HEK293 (cell line): ENCODE results near the gene PCBP3.
A peak's percentile ranks its signal among the peaks of the same experiment; 100 is the strongest.

Experiments used
- CTCF ChIA-PET: fragments of 350-600 bp; formaldehyde crosslinking; extraction: SDS; loops from one replicate; lab custom pipeline; 2021; ENCODE audit warnings: antibody characterized with exemption; lab: Yijun Ruan, JAX
- POLR2A ChIA-PET: fragments of 300-600 bp; formaldehyde crosslinking; extraction: SDS; loops from one replicate; lab custom pipeline; 2020; ENCODE audit warnings: antibody characterized with exemption, inconsistent platforms; lab: Yijun Ruan, JAX
- H3K27ac ChIP-seq: fragments of 200-500 bp; sonication (Bioruptor generic); 2 replicates; pipeline ENCODE4 v1.5.1; 2014; ENCODE audit warnings: low read depth, low read length, control low read depth, inconsistent platforms; ENCODE audit errors: extremely low read depth
- H3K36me3 ChIP-seq, 2 experiments: fragments of 200-500 bp in 1 of 2; sonication (Bioruptor generic) in 1 of 2; 1 replicate in 1 of 2; 2 replicates in 1 of 2; pipeline ENCODE4 v1.5.1; 2014 to 2017; ENCODE audit warnings: inconsistent platforms in 2 of 2, low read length in 2 of 2; ENCODE audit not compliant: control insufficient read depth in 2 of 2, insufficient read depth in 1 of 2
- H3K4me1 ChIP-seq: fragments of 200-500 bp; sonication (Bioruptor generic); 2 replicates; pipeline ENCODE4 v1.5.1; 2014; ENCODE audit warnings: mild to moderate bottlenecking, low read length, inconsistent platforms; ENCODE audit not compliant: control insufficient read depth, insufficient read depth
- H3K4me3 ChIP-seq: 2 replicates; pipeline ENCODE4 v1.5.1; 2011; ENCODE audit warnings: low read depth, mild to moderate bottlenecking, control low read depth, low read length, moderate library complexity
- H3K9me3 ChIP-seq: fragments of 200-500 bp; sonication (Bioruptor generic); 2 replicates; pipeline ENCODE4 v1.5.1; 2014; ENCODE audit warnings: low read depth, low read length, inconsistent platforms; ENCODE audit not compliant: control insufficient read depth, insufficient read depth
- AEBP2 ChIP-seq: fragments of 450-650 bp; formaldehyde crosslinking; IDR thresholded peaks from 2 replicates; pipeline ENCODE4 v1.5.1; 2016; ENCODE audit warnings: missing biosample characterization, missing genetic modification characterization, borderline replicate concordance
- EGR2 ChIP-seq: fragments of 450-650 bp; formaldehyde crosslinking; IDR thresholded peaks from 2 replicates; pipeline ENCODE4 v1.5.1; 2016; ENCODE audit warnings: low read depth, missing biosample characterization, missing genetic modification characterization
- HOXD13 ChIP-seq: sonication (generic); formaldehyde crosslinking; IDR thresholded peaks from 2 replicates; pipeline ENCODE4 v1.8.0; 2022; ENCODE audit warnings: missing genetic modification reagents, borderline replicate concordance
- PRDM2 ChIP-seq: fragments of 450-650 bp; formaldehyde crosslinking; IDR thresholded peaks from 2 replicates; pipeline ENCODE4 v1.5.1; 2016; ENCODE audit warnings: missing biosample characterization, missing genetic modification characterization, borderline replicate concordance
- REST ChIP-seq: fragments of 450-650 bp; formaldehyde crosslinking; IDR thresholded peaks from 2 replicates; pipeline ENCODE4 v1.5.1; 2016; ENCODE audit warnings: missing biosample characterization, missing genetic modification characterization
- SP3 ChIP-seq: fragments of 450-650 bp; formaldehyde crosslinking; IDR thresholded peaks from 2 replicates; pipeline ENCODE4 v1.5.1; 2016; ENCODE audit warnings: missing biosample characterization, missing genetic modification characterization
- ZFHX2 ChIP-seq: fragments of 450-650 bp; formaldehyde crosslinking; conservative IDR thresholded peaks from 2 replicates; pipeline ENCODE4 v1.5.1; 2016; ENCODE audit warnings: missing biosample characterization, missing genetic modification characterization
- ZFP41 ChIP-seq: fragments of 450-650 bp; formaldehyde crosslinking; IDR thresholded peaks from 2 replicates; pipeline ENCODE4 v1.5.1; 2016; ENCODE audit warnings: missing biosample characterization, missing genetic modification characterization, borderline replicate concordance
- ZNF114 ChIP-seq: fragments of 450-650 bp; formaldehyde crosslinking; IDR thresholded peaks from 2 replicates; pipeline ENCODE4 v1.5.0; 2017; ENCODE audit warnings: missing biosample characterization, missing genetic modification characterization
- ZNF146 ChIP-seq: fragments of 450-650 bp; formaldehyde crosslinking; IDR thresholded peaks from 2 replicates; pipeline ENCODE4 v1.5.1; 2016; ENCODE audit warnings: missing biosample characterization, missing genetic modification characterization
- ZNF362 ChIP-seq: fragments of 450-650 bp; formaldehyde crosslinking; IDR thresholded peaks from 2 replicates; pipeline ENCODE4 v1.5.1; 2016; ENCODE audit warnings: missing biosample characterization, missing genetic modification characterization
- ZNF549 ChIP-seq: fragments of 450-650 bp; IDR thresholded peaks from 2 replicates; pipeline ENCODE4 v1.5.1; 2018; ENCODE audit warnings: missing biosample characterization, missing genetic modification characterization, mild to moderate bottlenecking, inconsistent platforms, moderate library complexity
- ZNF600 ChIP-seq: fragments of 450-650 bp; formaldehyde crosslinking; IDR thresholded peaks from 2 replicates; pipeline ENCODE4 v1.5.1; 2016; ENCODE audit warnings: missing biosample characterization, missing genetic modification characterization
- ZNF704 ChIP-seq: fragments of 450-650 bp; formaldehyde crosslinking; IDR thresholded peaks from 2 replicates; pipeline ENCODE4 v1.5.1; 2016; ENCODE audit warnings: missing biosample characterization, missing genetic modification characterization
- ZNF768 ChIP-seq: fragments of 450-650 bp; formaldehyde crosslinking; IDR thresholded peaks from 2 replicates; pipeline ENCODE4 v1.5.1; 2018; ENCODE audit warnings: missing biosample characterization, mild to moderate bottlenecking, missing genetic modification characterization
- ZNF776 ChIP-seq: fragments of 450-650 bp; formaldehyde crosslinking; IDR thresholded peaks from 2 replicates; pipeline ENCODE4 v1.5.0; 2017; ENCODE audit warnings: missing biosample characterization, missing genetic modification characterization, borderline replicate concordance

PCBP3 gene

GRCh38 chr21:45826676-45827301 is 183.3 kb downstream of the PCBP3 start (continued):
- TF ChIP-seq AEBP2, result no peak

- no peaks in the 10 kb centered on the region for H3K9me3 ChIP-seq
- TF ChIP-seq ZFP41 (tag by site-specific recombination) (no peak), SP3 (tag by site-specific recombination) (no peak), ZNF600 (tag by site-specific recombination) (no peak), ZNF768 (tag by site-specific recombination) (no peak), ZNF704 (tag by site-specific recombination) (no peak), ZNF776 (tag by site-specific recombination) (no peak)
- TF ChIP-seq, all 188 proteins: peak for 0
- POLR2A ChIA-PET, result no interaction called here
- Histone ChIP-seq H3K4me3 (no peak overlapping the region), H3K4me1 (no peaks in the 10 kb centered on the region), H3K36me3 (no peaks in the 10 kb centered on the region), H3K27ac (no peak overlapping the region)
- CTCF ChIA-PET, result interaction anchor here (0.8 to 1.0 kb wide), 2 partner anchors 96 to 273 kb away, joined by 3 to 4 read pairs; no protein-coding TSS in a partner anchor
Observed at GRCh38 chr21:45827302-45827692, 183.8 kb downstream of the PCBP3 start.

- CTCF ChIA-PET, result interaction anchor here (0.8 to 1.3 kb wide), 4 partner anchors 8 to 272 kb away, joined by 3 to 6 read pairs (median 5); no protein-coding TSS in a partner anchor
- TF ChIP-seq ZNF114 (tag by site-specific recombination) (no peak), EGR2 (peak; percentile 74), ZNF549 (tag by site-specific recombination) (no peak), HOXD13 (CRISPR knock-in tag) (no peak), PRDM2 (tag by site-specific recombination) (no peak), ZNF146 (tag by site-specific recombination) (no peak), ZFHX2 (tag by site-specific recombination) (0 out of 2 replicates have a peak, but pooled peaks have one; percentile 18), ZNF362 (tag by site-specific recombination) (no peak), REST (tag by site-specific recombination) (no peak)
- TF ChIP-seq, all 188 proteins: peak for 2
- Histone ChIP-seq H3K27ac (no peak overlapping the region), H3K36me3 (no peaks in the 10 kb centered on the region), H3K9me3 (no peaks in the 10 kb centered on the region), H3K4me1 (no peaks in the 10 kb centered on the region), H3K4me3 (no peak overlapping the region)
- POLR2A ChIA-PET, result no interaction called here
Observed at GRCh38 chr21:45827881-45828579, 184.5 kb downstream of the PCBP3 start.
